HL-60 (cell line): ENCODE measurements around the gene MANSC4.

Experiments used
- CTCF ChIP-seq: IDR thresholded peaks from one replicate; pipeline ENCODE4 v1.5.1; 2011; ENCODE audit warnings: low read length, control low read depth, inconsistent platforms; ENCODE audit not compliant: insufficient read depth
- GABPA ChIP-seq: IDR thresholded peaks from 2 replicates; pipeline ENCODE4 v1.6.1; 2012; ENCODE audit warnings: low read depth
- REST ChIP-seq: IDR thresholded peaks from 2 replicates; pipeline ENCODE4 v1.6.1; 2012; ENCODE audit warnings: low read depth; ENCODE audit not compliant: insufficient replicate concordance

- no peak for TF ChIP-seq GABPA
- no peak for TF ChIP-seq REST
- no peak for TF ChIP-seq CTCF
Measured at GRCh38 chr12:27771481-27772327, 8.3 kb downstream of the MANSC4 start.
